ELF-1 (cell line): ENCODE results near the gene KANK3.
A peak's percentile ranks its signal among the peaks of the same experiment; 100 is the strongest.

Experiments
- DNase-seq: peaks from one replicate; pipeline ENCODE4 v3.0.0-alpha.2; 2016; ENCODE audit warnings: low read depth, low spot score

KANK3 gene

DNA sequence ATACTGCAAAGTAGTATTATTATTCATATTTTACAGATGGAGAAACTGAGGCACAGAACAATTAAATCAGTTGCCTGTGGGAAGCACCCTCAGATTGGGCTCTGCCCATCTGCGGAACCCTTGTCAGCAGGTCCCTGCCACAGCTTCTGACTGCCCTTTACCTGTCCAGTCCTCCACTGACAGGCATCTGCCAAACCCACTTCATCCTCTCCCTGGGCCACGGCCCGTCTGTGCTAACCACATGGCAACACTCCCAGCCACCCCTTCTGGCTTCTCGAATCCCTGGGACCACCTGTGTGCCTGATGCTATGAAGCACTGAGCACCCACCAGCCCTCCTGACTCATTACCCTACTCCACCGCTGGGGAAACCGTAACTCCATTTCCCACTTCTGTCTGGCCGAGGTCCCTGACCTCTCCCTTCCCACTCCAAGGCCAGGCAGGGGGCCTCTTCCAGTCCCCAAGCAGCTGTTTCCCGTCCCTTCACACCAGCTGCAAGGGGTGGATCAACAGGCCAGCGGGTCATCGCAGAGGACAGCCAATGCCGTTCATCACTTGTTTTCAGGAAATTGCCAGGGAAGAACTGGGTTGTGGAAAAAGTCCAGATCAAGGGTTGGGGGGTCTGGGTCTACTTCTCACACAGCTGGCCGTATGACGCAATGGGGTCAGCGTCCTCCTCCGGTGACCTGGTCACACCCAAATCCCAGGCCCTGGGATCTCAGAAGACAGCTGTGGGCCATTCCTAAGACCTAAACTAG is 2.5 kb downstream of the KANK3 start:
- peak; percentile 65 for DNase-seq

GRCh38 chr19:8338835-8339234 is 4.2 kb downstream of the KANK3 start:
- no peak for DNase-seq

DNA sequence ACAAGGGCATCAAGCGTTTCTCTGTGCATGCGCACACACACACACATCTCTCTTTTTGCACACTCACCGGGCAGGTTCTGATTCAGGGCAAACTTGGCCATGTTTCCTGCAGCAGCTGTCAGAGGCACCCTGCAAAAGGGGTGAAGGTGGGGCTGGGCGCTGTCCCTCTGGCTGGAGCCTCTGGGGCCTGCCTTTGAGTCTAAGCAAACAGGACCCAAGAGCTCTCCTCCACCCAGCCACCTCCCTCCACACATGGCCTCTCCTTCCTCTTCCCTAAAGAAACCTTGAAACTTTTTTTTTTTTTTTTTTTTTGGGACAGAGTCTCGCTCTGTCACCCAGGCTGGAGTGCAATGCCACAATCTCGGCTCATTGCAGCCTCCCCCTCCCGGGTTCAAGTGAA is 5.3 kb downstream of the KANK3 start:
- no peak for DNase-seq

DNA sequence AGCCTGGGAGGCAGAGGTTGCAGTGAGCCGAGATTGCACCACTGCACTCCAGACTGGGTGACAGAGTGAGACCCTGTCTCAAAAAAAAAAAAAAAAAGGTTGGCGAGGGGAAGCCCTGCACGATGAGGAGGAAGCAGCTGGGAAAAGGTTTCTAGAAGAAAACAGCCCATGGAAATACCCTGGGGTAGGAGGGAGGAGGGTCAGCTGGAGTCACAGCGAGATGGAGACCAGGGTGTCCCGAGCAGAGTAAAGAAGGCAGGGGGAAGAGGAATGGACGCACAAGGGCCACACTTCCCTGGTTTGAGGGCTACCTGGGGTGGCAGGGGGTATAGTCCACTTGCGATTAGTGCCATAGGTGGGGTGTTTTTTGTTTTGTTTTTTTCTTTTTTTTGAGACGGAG is 6.4 kb downstream of the KANK3 start:
- no peak for DNase-seq

DNA sequence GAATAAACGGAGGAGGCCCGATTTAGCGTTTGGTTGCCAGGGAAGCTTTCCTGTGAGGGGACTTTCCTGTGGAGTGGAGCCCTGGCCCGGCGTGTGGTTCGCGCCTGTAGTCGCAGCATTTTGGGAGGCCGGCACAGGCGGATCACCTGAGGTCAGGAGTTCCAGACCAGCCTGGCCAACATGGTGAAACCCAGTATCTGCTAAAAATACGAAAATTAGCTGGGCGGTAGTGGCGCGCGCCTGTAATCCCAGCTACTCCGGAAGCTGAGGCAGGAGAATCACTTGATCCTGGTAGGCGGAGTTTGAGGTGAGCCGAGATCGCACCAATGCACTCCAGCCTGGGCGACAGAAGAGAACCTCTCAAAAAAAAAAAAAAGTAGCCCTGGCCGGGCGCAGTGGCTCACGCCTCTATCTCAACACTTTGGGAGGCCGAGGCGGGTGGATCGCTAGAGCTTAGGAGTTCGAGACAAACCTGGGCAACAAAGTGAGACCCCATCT is 6.9 kb downstream of the KANK3 start:
- peak; percentile 61 for DNase-seq

GRCh38 chr19:8335343-8336071 is 7.6 kb downstream of the KANK3 start:
- no peak for DNase-seq

DNA sequence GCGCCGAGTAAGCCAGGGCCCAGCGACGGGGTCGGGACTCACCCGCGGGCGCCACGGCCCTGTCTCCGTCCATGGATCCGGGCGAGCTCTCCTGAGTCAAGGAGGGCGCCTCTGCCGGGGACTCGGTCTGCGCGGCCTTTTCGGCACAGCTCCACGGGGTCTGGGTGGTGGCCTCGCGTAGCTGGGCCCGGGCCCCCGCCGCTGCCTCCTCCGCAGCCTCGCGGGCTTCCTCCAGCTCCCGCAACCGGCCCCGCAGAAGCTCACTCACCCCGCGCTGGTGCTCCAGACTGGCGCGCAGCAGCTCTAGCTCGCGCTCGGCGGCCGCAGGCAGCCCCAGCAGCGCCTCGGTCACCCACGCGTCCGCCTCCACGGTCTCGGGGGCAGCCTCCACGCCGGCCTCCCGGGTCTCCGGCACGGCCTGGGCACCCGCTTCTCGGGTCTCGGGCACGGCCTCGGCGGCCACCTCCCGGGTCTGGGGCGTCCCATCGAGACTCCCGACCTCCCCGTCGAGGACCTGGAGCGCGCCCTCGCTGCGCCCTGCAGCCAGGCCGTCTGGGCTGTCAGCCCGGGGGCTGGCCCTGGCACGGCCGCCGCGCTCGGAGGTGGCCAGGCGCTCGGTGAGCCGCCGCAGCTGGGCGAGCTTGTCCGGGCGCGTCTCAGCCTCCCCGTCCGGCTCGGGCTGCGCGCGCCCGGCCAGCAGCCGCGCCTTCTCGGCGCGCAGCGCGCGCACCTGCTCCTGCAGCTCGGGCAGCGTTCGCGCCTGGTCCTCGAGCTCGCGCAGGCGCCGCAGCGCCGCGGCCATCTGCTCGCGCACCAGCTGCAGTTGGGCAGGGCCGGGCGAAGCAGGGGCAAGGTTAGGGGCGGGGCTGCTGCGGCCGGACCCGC is 8.4 kb downstream of the KANK3 start:
- peak; percentile 83 for DNase-seq

- DNase-seq: peak; percentile 56
Observed at GRCh38 chr19:8333767-8334457, 9.2 kb downstream of the KANK3 start.

- no peak for DNase-seq
Observed at GRCh38 chr19:8332976-8333766, 9.9 kb downstream of the KANK3 start.

DNA sequence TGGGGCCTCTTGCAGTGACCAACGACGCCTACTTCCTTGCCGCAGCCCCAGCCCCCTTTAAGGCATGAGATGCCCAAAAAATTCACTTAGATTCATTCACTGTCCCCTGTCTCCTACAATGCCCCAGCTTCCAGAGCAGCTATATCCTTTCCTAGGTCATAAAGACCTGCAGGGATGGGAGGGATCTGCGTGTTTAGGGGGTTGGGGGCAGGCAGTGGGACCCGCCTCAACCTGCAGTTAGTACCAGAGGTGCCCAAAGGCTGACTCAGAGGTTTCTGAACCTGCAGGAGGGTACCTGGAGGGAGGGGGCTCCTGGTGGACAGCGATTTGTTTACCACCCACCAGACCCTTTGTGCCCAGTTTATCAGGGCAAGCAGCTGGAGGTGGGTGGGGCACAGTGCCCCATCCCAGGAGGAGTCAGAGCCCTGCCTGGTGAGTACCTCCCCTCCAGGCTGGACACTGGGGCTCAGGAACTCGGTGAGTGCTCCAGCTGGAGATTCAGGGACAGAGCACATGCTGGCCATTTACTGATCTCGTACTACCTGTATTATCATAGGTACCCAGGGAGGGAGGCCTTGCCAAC is 11.7 kb downstream of the KANK3 start:
- no peak for DNase-seq

DNA sequence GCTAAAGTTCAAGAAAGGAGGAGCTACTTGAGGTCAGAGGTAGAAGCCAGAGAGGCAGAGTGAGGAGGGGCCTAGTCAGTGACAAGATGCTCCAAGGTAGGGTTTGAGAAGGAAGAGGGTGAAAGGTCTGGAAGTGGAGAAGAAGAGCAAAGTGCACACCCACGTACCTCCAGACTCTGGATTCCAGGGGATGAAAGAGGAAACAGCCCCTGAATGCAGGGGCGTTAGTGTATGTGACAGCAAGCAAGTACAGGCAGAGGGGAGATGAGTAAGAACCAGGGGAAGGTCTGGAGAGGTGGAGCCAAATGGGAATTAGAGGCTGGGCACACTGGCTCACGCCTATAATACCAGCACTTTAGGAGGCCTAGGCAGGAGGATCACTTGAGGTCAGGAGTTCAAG is 13.1 kb downstream of the KANK3 start:
- DNase-seq: no peak

DNA sequence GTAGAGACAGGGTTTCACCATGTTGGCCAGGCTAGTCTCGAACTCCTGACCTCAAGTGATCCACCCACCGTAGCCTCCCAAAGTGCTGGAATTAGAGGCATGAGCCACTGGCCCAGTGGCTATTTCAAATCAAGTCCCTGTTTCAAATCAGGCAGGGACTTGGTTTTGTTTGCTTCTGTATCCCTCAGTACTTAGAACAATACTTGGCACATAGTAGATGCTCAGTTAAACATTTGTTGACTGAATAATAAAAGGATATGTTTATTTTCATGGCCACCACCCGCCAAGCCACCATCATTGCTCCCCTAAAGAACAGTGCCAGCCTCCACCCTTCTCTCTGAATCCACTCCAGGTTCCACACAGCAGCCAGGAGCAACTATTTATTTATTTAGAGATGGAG is 17.6 kb downstream of the KANK3 start:
- DNase-seq: no peak

GRCh38 chr19:8324186-8325050 is 18.6 kb downstream of the KANK3 start:
- DNase-seq: no peak

- no peak for DNase-seq
Observed at GRCh38 chr19:8323781-8324185, 19.3 kb downstream of the KANK3 start.

- DNase-seq: no peak
Observed at GRCh38 chr19:8322638-8322997, 20.4 kb downstream of the KANK3 start.

GRCh38 chr19:8321986-8322637 is 20.9 kb downstream of the KANK3 start:
- DNase-seq: no peak

- peak; percentile 98 for DNase-seq
Observed at GRCh38 chr19:8321067-8321985, 21.7 kb downstream of the KANK3 start, which contains the start of the genes NDUFA7 and RPS28. Gene NDUFA7, minus strand, starts transcription at chr19:8321375. Its CDS starts 17 bp downstream, at chr19:8321358. Gene RPS28, plus strand, starts transcription at chr19:8321496. Its CDS starts 35 bp downstream, at chr19:8321531.
